Upper lobe of left lung (tissue), 6 donors: ENCODE data around the gene PDIK1L. TPM values are rescaled to one million over a fixed set of nuclear protein-coding genes. Genes with fewer than 3 reads are reported as not detected.
A peak's percentile ranks its signal among the peaks of the same experiment; 100 is the strongest.

Source experiments
- ATAC-seq, 2 donors: fragments of 200-7000 bp; cut with Tn5 transposase; one replicate each; pipeline ENCODE4 v1.9.1; 2022; ENCODE audit warnings: mild to moderate bottlenecking in 2 of 2, moderate library complexity in 2 of 2; ENCODE audit not compliant: low FRiP score in 2 of 2
- DNase-seq, 2 donors: peaks; one replicate each; pipeline ENCODE4 v3.0.0-alpha.2; 2019 to 2020
- H3K27ac ChIP-seq, 4 donors: fragments of 200-600 bp; sonication (generic); one replicate each; pipeline ENCODE4 v1.5.1; 2016 to 2019
- H3K27me3 ChIP-seq, 4 donors: fragments of 200-600 bp; sonication (generic); one replicate each; pipeline ENCODE4 v1.5.1; 2017 to 2019
- H3K36me3 ChIP-seq, 4 donors: fragments of 200-600 bp; sonication (generic); one replicate each; pipeline ENCODE4 v1.5.1; 2016 to 2019
- H3K4me1 ChIP-seq, 4 donors: fragments of 200-600 bp; sonication (generic); one replicate each; pipeline ENCODE4 v1.5.1; 2018 to 2019
- H3K4me3 ChIP-seq, 4 donors: fragments of 200-600 bp; sonication (generic); one replicate each; pipeline ENCODE4 v1.5.1; 2017 to 2019; ENCODE audit warnings: mild to moderate bottlenecking in 2 of 4, moderate library complexity in 1 of 4
- H3K9me3 ChIP-seq, 4 donors: fragments of 200-600 bp; sonication (generic); one replicate each; pipeline ENCODE4 v1.5.1; 2018 to 2019
- CTCF ChIP-seq, 6 experiments: fragments of 450-650 bp in 4 of 6; fragments of 200-600 bp in 2 of 6; sonication (generic) in 2 of 6; IDR thresholded peaks; one replicate each; pipeline ENCODE4 v1.5.1; 2016 to 2019; ENCODE audit warnings: antibody characterized with exemption in 6 of 6
- EP300 ChIP-seq, 4 donors: sonication (generic); formaldehyde crosslinking; IDR thresholded peaks; one replicate each; pipeline ENCODE4 v1.5.1; 2017; ENCODE audit warnings: antibody characterized with exemption in 4 of 4, control low read depth in 2 of 4
- POLR2A ChIP-seq, 4 donors: fragments of 450-650 bp; IDR thresholded peaks; one replicate each; pipeline ENCODE4 v1.5.1; 2016 to 2017; ENCODE audit warnings: antibody characterized with exemption in 4 of 4, mild to moderate bottlenecking in 2 of 4
- POLR2AphosphoS5 ChIP-seq, 2 donors: sonication (generic); formaldehyde crosslinking; IDR thresholded peaks; one replicate each; pipeline ENCODE4 v1.5.1; 2017; ENCODE audit warnings: antibody characterized with exemption in 2 of 2
- WGBS, 2 donors: methylation state at CpG; one replicate each; pipeline ENCODE4 v1.1.5; 2017 to 2018; 5-methylcytosine and 5-hydroxymethylcytosine counted together
- total RNA-seq, 6 donors: library from RNA; depleted of rRNA in 4 of 6; stranded (reverse); fragments of >200 nt in 4 of 6; gene quantifications; one replicate each; pipeline versions ENCODE4 v1.1.0 to v1.2.1, GENCODE V29; 2016 to 2021
- donor health status: DM: no; HTN: no; CAD: no; lungs with moderate emphysema.
- donor health status: DM: no; HTN: yes; CAD: no; lungs with severe emphysema.

Gene PDIK1L
- total RNA-seq, 6 donors from 2014 or later, result 1.7 to 12.0 (median 8.8) TPM

- Histone ChIP-seq H3K4me1 (peaks cover 22 to 35% (median 29%) of the 10 kb centered on the region in 4 donors), H3K36me3 (no peaks in the 10 kb centered on the region), H3K4me3 (peak overlapping the region in 3 of 4 donors; percentile 37 to 49 (median 43)), H3K27me3 (peaks cover 0 to 3% (median 0%) of the 10 kb centered on the region in 4 donors), H3K27ac (peak overlapping the region in 2 of 4 donors; percentile 52 to 65), H3K9me3 (no peaks in the 10 kb centered on the region)
- ATAC-seq (peak in 1 of 2 donors; percentile 80), DNase-seq (peak in 1 of 2 donors; percentile 93)
- TF ChIP-seq EP300 (IDR thresholded peaks at IDR 0.05), result no peak
- TF ChIP-seq CTCF (IDR thresholded peaks at IDR 0.05), result peak; percentile 76 to 92 (median 88)
- WGBS, 2 donors, result 24 to 32% methylated on average over 21 to 41 of the region's 72 CpGs
These were observed 52.6 kb downstream of the PDIK1L start for GRCh38 chr1:26164036-26164860.

- DNase-seq (no peak), ATAC-seq (no peak)
- Histone ChIP-seq H3K36me3 (no peaks in the 10 kb centered on the region), H3K27me3 (peaks cover 0 to 3% (median 0%) of the 10 kb centered on the region in 4 donors), H3K9me3 (no peaks in the 10 kb centered on the region), H3K4me3 (no peak overlapping the region), H3K4me1 (peaks cover 22 to 41% (median 30%) of the 10 kb centered on the region in 4 donors), H3K27ac (peak overlapping the region in 2 of 4 donors; percentile 52 to 65)
- 63 to 64% methylated on average over 18 to 19 of the region's 19 CpGs for WGBS, 2 donors
- TF ChIP-seq POLR2A (IDR thresholded peaks at IDR 0.05) (no peak), EP300 (IDR thresholded peaks at IDR 0.05) (no peak), POLR2AphosphoS5 (IDR thresholded peaks at IDR 0.05) (no peak), CTCF (IDR thresholded peaks at IDR 0.05) (no peak)
These were observed 53.5 kb downstream of the PDIK1L start for GRCh38 chr1:26164861-26165842.

- H3K27me3 ChIP-seq, result no peaks in the 10 kb centered on the region
- 75 to 77% methylated on average over 4 of the region's 4 CpGs for WGBS, 2 donors
- TF ChIP-seq EP300 (IDR thresholded peaks at IDR 0.05), result no peak
- no peak for TF ChIP-seq POLR2AphosphoS5 (IDR thresholded peaks at IDR 0.05)
- no peak for TF ChIP-seq POLR2A (IDR thresholded peaks at IDR 0.05)
- TF ChIP-seq CTCF (IDR thresholded peaks at IDR 0.05), result no peak
- DNase-seq (no peak), ATAC-seq (no peak)
- peaks cover 23 to 40% (median 31%) of the 10 kb centered on the region in 4 donors for H3K4me1 ChIP-seq
- peaks cover 0 to 7% (median 0%) of the 10 kb centered on the region in 4 donors for H3K36me3 ChIP-seq
- no peak overlapping the region for H3K4me3 ChIP-seq
- H3K27ac ChIP-seq, result no peak overlapping the region
- no peaks in the 10 kb centered on the region for H3K9me3 ChIP-seq
These were observed 55.2 kb downstream of the PDIK1L start for GRCh38 chr1:26166719-26167281.

DNA sequence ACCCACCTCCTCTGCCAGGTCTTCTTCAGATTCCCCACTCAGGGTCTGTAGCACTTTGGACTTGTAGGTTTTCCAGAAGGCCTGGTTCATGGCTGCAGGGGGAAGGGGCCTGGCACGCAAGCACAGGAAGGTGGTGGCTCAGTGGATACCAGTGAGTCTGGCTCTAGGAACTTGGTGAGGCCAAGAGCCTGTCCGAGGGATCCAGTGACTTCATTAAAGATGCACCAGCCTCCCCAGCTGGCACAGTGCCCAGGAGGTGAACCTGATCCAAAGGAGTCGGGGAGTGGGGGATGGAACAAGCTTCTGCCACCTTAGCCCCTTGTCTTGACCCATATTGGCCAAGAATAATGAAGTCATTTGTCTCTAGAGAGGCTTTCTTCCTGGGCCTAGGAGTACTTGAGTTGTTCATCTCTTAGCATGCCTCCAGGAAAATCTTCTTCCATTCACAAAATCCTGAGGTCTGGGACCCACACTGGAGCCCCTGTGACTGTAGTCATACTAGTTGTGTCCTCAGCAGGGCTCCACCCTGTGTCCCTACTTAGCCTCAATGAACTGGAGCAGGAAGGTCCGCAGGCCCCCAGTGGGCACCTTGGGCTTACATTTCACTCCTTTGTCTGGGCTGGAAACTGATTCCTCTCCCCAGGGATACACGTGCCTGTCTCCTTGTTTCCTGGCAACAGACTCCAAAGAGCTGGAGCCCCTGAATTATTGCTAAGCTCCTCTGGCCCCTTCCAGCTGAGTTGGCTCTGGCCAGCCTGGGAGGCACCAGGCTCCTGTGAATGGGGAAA is 57.0 kb downstream of the PDIK1L start, which contains the start of gene C1orf232:
TSS of gene C1orf232 (minus strand) at position 554 of the 788 bp plus-strand sequence. CDS start at position 90, 464 bp downstream.
- TF ChIP-seq POLR2A (IDR thresholded peaks at IDR 0.05), result no peak
- TF ChIP-seq EP300 (IDR thresholded peaks at IDR 0.05), result no peak
- no peak for TF ChIP-seq POLR2AphosphoS5 (IDR thresholded peaks at IDR 0.05)
- no peak for TF ChIP-seq CTCF (IDR thresholded peaks at IDR 0.05)
- Histone ChIP-seq H3K9me3 (no peaks in the 10 kb centered on the region), H3K4me3 (peak within 1 kb of the TSS; percentile 73 to 96 (median 76)), H3K27ac (peak within 1 kb of the TSS; percentile 64 to 89 (median 74)), H3K27me3 (no peaks in the 10 kb centered on the region), H3K36me3 (peaks cover 0 to 7% (median 0%) of the 10 kb centered on the region in 4 donors), H3K4me1 (peaks cover 17 to 31% (median 22%) of the 10 kb centered on the region in 4 donors)
- DNase-seq, result no peak
- 85 to 90% methylated on average over 3 to 5 of the region's 5 CpGs for WGBS, 2 donors
- ATAC-seq, result no peak
